ENCODE measurements around the gene FAM13C.

The FAM13C gene

DNA sequence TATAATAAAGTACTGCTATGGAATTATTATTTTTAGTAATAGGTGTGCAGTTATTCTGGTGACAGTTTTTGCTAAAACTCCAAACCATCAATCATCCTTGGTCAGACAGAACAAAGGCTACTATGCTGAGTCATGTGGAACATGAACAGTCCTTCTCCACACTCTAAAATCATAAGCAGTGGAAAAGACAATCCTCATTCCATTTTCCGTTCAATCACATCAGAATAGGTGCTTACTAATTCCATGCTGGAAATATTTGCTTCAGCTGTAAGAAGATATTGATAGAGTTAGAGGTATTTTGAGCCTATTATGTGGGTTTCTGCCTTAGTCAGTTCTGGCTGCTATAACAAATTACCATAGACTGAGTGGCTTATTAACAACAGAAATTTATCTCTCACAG, 82.9 kb downstream of the FAM13C start:
- no peaks in the 10 kb centered on the region for H3K27me3 ChIP-seq
- no peak for TF ChIP-seq Cebpa-rat (IDR thresholded peaks at IDR 0.05)
- H3K4me1 ChIP-seq = no peaks in the 10 kb centered on the region

DNA sequence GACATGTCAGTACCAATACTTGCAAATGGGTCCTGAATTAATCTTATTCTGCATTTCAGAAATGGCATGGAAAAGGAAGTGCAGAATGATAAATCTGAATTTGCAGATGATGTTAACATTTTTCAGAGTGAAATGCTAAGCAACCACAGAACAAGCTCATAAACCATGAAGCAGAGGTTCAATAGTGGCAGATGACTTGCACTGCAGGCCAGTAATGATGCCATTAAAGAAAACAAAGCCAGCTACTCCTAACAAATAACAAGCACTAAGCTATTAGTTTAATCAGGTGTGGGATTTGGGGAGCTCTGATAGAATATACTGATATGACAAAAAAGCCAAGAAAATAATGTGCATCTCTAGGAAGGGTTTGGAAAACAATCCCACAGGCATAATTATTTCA, 85.4 kb downstream of the FAM13C start:
- TF ChIP-seq Cebpa-rat (IDR thresholded peaks at IDR 0.05) = no peak
- H4K20me1 ChIP-seq = no peaks in the 10 kb centered on the region
- no peaks in the 10 kb centered on the region for H3K4me1 ChIP-seq
- H3K36me3 ChIP-seq = no peaks in the 10 kb centered on the region
- H3K27me3 ChIP-seq = no peaks in the 10 kb centered on the region
- no peak overlapping the region for H3K9ac ChIP-seq
- H3K27ac ChIP-seq = no peak overlapping the region
- no peak overlapping the region for H3K4me3 ChIP-seq
- H3K9me3 ChIP-seq (replicated peaks in 1 of 11) = no peaks in the 10 kb centered on the region
- no peak overlapping the region for H3K4me2 ChIP-seq

More for the DNA sequence above, 82.9 kb downstream of the FAM13C start:
- Histone ChIP-seq H3K4me2 (no peak overlapping the region), H3K9ac (no peak overlapping the region), H4K20me1 (no peaks in the 10 kb centered on the region), H3K4me3 (no peak overlapping the region), H3K27ac (no peak overlapping the region), H3K9me3 (replicated peaks in 1 of 11) (no peaks in the 10 kb centered on the region), H3K36me3 (no peaks in the 10 kb centered on the region)

DNA sequence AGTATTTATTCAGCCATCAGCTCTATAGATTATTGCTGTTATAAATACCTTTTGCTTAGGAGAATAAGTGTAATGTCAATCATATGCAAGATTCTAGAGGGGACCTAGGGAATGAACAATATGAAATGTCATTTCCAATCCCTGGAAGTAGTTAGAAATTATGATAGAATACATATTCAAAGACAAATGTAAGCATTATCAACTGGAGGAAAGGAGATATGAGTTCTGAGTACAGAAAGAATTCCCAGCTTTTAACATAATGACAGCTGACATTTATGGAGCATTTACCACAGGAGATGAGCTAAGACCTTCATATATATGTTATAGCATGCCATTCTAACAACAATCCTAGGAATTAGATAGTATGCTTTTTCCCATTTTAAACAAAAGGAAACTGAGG, 86.2 kb downstream of the FAM13C start:
- Histone ChIP-seq H3K4me1 (no peaks in the 10 kb centered on the region), H3K27me3 (no peaks in the 10 kb centered on the region), H3K4me3 (no peak overlapping the region), H4K20me1 (no peaks in the 10 kb centered on the region), H3K4me2 (no peak overlapping the region), H3K9ac (no peak overlapping the region), H3K9me3 (replicated peaks in 1 of 11) (no peaks in the 10 kb centered on the region), H3K36me3 (no peaks in the 10 kb centered on the region), H3K27ac (no peak overlapping the region)
- no peak for TF ChIP-seq Cebpa-rat (IDR thresholded peaks at IDR 0.05)

DNA sequence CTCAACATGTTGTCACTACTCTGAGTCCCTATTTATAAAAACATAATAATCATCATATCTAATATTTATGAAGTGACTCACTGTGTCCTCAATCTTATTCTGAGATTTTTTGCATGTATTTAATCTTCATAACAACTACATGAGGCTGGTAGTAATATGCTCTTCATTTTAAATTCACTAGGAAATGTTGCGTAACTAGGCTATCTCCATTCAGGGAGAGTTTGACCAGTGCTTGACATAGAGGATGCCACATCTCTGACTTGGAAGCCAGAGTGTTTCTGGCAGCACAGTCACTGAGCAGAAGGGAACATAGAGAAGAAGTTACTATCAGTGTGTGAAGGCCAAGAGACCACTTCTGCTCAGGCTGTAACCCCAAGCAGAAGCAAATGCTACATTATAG, 88.9 kb downstream of the FAM13C start:
- Histone ChIP-seq H3K4me2 (no peak overlapping the region), H3K9me3 (replicated peaks in 1 of 11) (no peaks in the 10 kb centered on the region), H4K20me1 (no peaks in the 10 kb centered on the region; a peak in 1 of 22 replicates)

DNA sequence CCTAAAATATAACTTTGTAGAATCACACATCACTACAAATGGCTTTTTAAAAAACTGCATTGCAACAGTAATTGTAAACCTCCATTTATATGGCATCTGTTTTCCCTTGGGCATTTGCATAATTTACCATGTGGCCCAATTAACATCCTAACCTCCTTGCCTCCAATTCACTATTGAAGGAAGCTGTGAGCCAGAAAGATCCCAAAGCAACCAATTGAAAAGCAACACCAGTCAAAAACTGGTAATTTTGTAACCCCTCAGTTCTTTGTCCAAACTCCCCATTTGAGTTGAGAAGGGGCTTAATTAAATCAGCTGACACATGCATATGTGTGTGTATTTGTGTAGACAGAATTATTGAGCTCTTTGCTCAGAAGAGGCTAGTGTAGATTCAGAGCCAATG, 90.3 kb downstream of the FAM13C start:
- H3K4me1 ChIP-seq = no peaks in the 10 kb centered on the region
- H3K27me3 ChIP-seq = no peaks in the 10 kb centered on the region
- H3K9ac ChIP-seq = no peak overlapping the region
- H3K9me3 ChIP-seq (replicated peaks in 1 of 11) = no peaks in the 10 kb centered on the region
- no peak overlapping the region for H3K4me3 ChIP-seq
- H3K36me3 ChIP-seq = no peaks in the 10 kb centered on the region
- TF ChIP-seq Cebpa-rat (IDR thresholded peaks at IDR 0.05) = no peak
- no peaks in the 10 kb centered on the region; a peak in 1 of 22 replicates for H4K20me1 ChIP-seq
- H3K27ac ChIP-seq = no peak overlapping the region
- H3K4me2 ChIP-seq = no peak overlapping the region

More for the DNA sequence above, 88.9 kb downstream of the FAM13C start:
- no peaks in the 10 kb centered on the region for H3K4me1 ChIP-seq
- no peak overlapping the region for H3K9ac ChIP-seq
- H3K4me3 ChIP-seq = no peak overlapping the region
- no peak overlapping the region for H3K27ac ChIP-seq
- H3K27me3 ChIP-seq = no peaks in the 10 kb centered on the region
- peak in 1 of 11 experiments; percentile 65; a peak in 2 of 22 replicates for TF ChIP-seq Cebpa-rat (IDR thresholded peaks at IDR 0.05)
- no peaks in the 10 kb centered on the region for H3K36me3 ChIP-seq

DNA sequence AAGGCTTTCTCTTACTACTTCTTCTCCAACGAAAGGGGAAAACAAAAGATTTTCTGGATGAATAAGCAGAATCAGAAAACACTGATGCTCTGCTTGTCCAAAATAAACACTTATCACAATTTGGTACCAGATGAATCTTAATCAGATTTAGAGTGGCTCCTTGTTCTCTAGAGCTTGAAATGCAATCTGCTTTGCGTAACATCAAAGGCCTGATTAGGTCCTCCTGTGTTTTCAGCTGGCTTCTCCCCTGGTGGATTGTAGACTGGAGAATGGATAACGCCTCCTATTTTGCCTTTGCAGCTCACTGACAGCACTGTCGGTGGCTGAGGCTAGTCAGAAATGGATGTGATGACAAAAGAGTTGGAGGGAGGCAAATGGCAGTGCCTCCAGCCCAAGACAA, 91.2 kb downstream of the FAM13C start:
- no peaks in the 10 kb centered on the region for H3K9me3 ChIP-seq (replicated peaks in 1 of 11)
- H3K4me1 ChIP-seq = peaks cover 0 to 4% (median 0%) of the 10 kb centered on the region in 10 experiments; a peak in 5 of 20 replicates
- H4K20me1 ChIP-seq = no peaks in the 10 kb centered on the region; a peak in 1 of 22 replicates
- no peaks in the 10 kb centered on the region for H3K36me3 ChIP-seq
- TF ChIP-seq Cebpa-rat (IDR thresholded peaks at IDR 0.05) = no peak
- H3K4me2 ChIP-seq = no peak overlapping the region
- H3K27me3 ChIP-seq = no peaks in the 10 kb centered on the region
- no peak overlapping the region for H3K9ac ChIP-seq
- no peak overlapping the region for H3K4me3 ChIP-seq
- no peak overlapping the region for H3K27ac ChIP-seq

DNA sequence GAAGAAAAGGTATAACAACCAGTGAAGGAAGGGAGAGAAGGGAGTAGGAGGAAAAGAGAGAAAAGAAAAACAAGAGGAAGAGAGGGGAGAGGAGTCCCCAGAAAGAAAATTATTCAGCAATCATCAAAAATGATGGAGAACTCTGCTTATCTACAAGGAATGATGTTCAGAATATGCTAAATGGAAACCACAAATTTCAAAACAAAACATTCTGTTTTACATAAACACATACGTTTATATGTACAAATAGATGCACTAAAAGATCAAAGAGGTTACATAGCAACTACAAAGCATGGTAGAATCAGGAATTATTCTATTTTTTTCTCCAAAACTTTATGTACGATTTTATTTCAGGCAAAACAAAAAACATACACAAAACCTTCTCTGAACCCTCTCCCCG, 91.9 kb downstream of the FAM13C start:
- peaks cover 0 to 6% (median 0%) of the 10 kb centered on the region in 10 experiments; a peak in 5 of 20 replicates for H3K4me1 ChIP-seq
- TF ChIP-seq Cebpa-rat (IDR thresholded peaks at IDR 0.05) = no peak
- no peaks in the 10 kb centered on the region for H3K27me3 ChIP-seq
- no peak overlapping the region for H3K4me3 ChIP-seq
- no peak overlapping the region for H3K27ac ChIP-seq
- no peak overlapping the region for H3K9ac ChIP-seq
- no peak overlapping the region for H3K4me2 ChIP-seq
- no peaks in the 10 kb centered on the region; a peak in 1 of 22 replicates for H4K20me1 ChIP-seq
- H3K36me3 ChIP-seq = no peaks in the 10 kb centered on the region
- no peaks in the 10 kb centered on the region for H3K9me3 ChIP-seq (replicated peaks in 1 of 11)

DNA sequence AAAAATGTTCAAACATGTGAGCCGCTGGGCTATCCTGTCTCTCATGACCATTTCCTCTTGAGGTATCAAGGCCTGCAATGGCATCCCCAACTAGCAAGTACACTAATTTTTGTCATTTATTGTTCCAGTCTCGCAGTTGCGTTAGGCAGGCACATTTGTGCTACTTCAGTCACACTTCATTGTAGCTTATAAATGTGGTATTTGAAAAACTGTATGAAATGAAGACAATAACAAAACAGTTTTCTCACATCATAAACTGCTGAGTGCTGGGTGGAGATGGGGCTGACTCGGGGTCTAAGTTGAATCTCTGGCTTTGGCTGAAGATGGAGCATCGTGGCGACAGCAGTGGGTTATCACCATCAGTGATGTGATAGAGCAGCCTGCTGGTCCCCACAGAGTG, 92.7 kb downstream of the FAM13C start:
- Histone ChIP-seq H3K27me3 (no peaks in the 10 kb centered on the region), H3K9me3 (replicated peaks in 1 of 11) (no peaks in the 10 kb centered on the region)
- no peak for TF ChIP-seq Cebpa-rat (IDR thresholded peaks at IDR 0.05)

DNA sequence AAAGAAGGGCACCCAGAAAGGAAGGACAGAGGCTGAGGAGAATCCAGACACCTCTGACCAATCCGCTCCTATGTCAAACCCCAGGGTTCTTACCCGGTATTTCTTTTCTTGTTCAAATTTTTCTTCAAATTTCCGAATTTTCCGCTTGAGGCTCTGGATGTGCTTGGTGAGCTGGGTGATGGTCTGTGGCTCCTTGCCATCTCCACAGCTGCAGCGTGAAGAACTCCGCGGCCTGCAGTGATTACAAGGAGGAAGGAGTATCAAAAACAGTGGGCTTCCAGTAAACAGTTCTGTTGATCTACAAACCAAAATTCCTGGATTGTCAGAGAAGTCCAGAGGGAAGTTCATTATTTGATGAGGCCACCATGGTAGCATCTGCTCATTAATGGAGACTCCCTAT, 93.9 kb downstream of the FAM13C start:
- Histone ChIP-seq H3K36me3 (no peaks in the 10 kb centered on the region), H3K27ac (no peak overlapping the region), H3K27me3 (no peaks in the 10 kb centered on the region), H3K4me1 (peaks cover 0 to 6% (median 0%) of the 10 kb centered on the region in 10 experiments; a peak in 5 of 20 replicates), H4K20me1 (peaks cover 0 to 5% (median 0%) of the 10 kb centered on the region in 11 experiments; a peak in 3 of 22 replicates), H3K9me3 (replicated peaks in 1 of 11) (no peaks in the 10 kb centered on the region), H3K4me3 (no peak overlapping the region), H3K4me2 (no peak overlapping the region), H3K9ac (no peak overlapping the region)
- TF ChIP-seq Cebpa-rat (IDR thresholded peaks at IDR 0.05) = no peak

More for the DNA sequence above, 92.7 kb downstream of the FAM13C start:
- H3K4me1 ChIP-seq = peaks cover 0 to 6% (median 0%) of the 10 kb centered on the region in 10 experiments; a peak in 5 of 20 replicates
- H3K4me2 ChIP-seq = no peak overlapping the region
- H3K36me3 ChIP-seq = no peaks in the 10 kb centered on the region
- H3K4me3 ChIP-seq = no peak overlapping the region
- no peak overlapping the region for H3K27ac ChIP-seq
- no peaks in the 10 kb centered on the region; a peak in 2 of 22 replicates for H4K20me1 ChIP-seq
- no peak overlapping the region for H3K9ac ChIP-seq

DNA sequence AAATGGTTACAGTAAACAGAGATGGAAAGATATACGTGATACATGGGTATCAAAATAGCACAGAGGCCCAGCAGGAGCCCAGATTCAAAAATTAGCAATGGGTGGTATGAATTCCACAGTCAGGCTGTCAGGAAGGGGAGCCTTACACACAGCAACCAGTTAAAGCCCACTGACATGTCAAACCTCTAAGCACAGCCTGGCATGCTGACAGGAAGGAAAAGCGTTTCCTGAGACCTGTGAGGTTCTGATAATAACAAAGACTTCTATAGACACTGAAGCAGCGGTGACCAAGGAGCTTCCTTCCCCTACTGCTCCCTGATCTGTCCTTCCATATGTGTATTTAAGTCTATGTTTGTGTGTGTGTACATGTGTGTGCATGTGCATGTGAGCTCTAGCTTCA, 96.0 kb downstream of the FAM13C start:
- H3K36me3 ChIP-seq = no peaks in the 10 kb centered on the region
- peak overlapping the region in 2 of 11 experiments; percentile 4 to 28; a peak in 2 of 22 replicates for H3K4me2 ChIP-seq
- H3K9me3 ChIP-seq (replicated peaks in 1 of 11) = no peaks in the 10 kb centered on the region
- TF ChIP-seq Cebpa-rat (IDR thresholded peaks at IDR 0.05) = no peak
- H3K27me3 ChIP-seq = no peaks in the 10 kb centered on the region
- no peak overlapping the region for H3K27ac ChIP-seq
- no peak overlapping the region for H3K4me3 ChIP-seq
- no peak overlapping the region for H3K9ac ChIP-seq
- H3K4me1 ChIP-seq = peaks cover 0 to 6% (median 0%) of the 10 kb centered on the region in 10 experiments; a peak in 5 of 20 replicates
- H4K20me1 ChIP-seq = peaks cover 0 to 5% (median 0%) of the 10 kb centered on the region in 11 experiments; a peak in 3 of 22 replicates

All from BLaER1 treated with 17β-estradiol and CSF1 and Interleukin-3, amounts not matched to agents 10 nM and 100 nM (cell line).